ENCODE data around the gene OR4N2. TPM values are rescaled to one million over a fixed set of nuclear protein-coding genes. Genes with fewer than 3 reads are reported as not detected.

OR4N2 gene
- total and polyA plus RNA-seq, 2 experiments from 2014 or later: not detected

DNA sequence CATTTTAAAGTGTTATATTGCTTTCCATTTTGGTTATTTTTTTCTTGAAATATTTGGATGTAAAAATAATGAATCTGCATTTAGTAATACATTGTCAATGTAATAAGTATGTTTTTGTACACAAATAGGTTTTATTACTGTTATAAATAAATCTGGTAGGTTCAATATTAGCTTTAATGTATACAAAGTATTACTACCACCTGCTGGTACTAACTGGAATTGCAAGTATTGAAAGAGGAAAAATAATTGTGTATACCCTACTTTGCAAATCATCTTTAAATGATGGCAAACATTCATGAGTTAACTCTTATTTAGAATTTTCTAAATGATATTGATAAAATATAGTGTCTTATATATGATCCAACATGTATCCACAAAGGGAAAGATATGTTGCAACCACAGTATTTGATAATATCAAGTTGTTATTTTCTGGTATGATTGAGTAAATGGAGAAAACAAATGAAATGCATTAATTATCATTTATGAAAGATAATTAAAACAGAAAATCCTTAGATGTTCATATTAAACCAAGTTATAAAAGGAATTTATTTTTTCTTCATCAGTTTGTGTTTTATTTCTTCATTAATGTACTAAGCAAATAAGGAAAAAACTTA is 74.6 kb downstream of the OR4N2 start:
- no peak for TF ChIP-seq EZH2phosphoT487 (IDR thresholded peaks at IDR 0.05; ENCODE audit: insufficient read depth, low read depth)
- TF ChIP-seq EZH2 (IDR thresholded peaks at IDR 0.05; ENCODE audit: insufficient read depth, poor library complexity, severe bottlenecking): no peak
- no peak overlapping the region for H3K4me2 ChIP-seq (ENCODE audit: unreplicated experiment)
- in situ Hi-C loops (cut with MboI): no loop called here
- no peaks in the 10 kb centered on the region for H3K36me3 ChIP-seq (ENCODE audit: low read depth)
- no peak overlapping the region for H2AFZ ChIP-seq
- no peaks in the 10 kb centered on the region for H3K27me3 ChIP-seq (replicated peaks; ENCODE audit: insufficient read depth)
- no peaks in the 10 kb centered on the region for H3K4me1 ChIP-seq (ENCODE audit: insufficient read depth)
- peak; percentile 11 for DNase-seq
- no peaks in the 10 kb centered on the region for H3K79me2 ChIP-seq (ENCODE audit: insufficient read depth)
- no peaks in the 10 kb centered on the region for H3F3A ChIP-seq (ENCODE audit: insufficient read depth)
- H3K9ac ChIP-seq: no peak overlapping the region
- no peak overlapping the region for H3K4me3 ChIP-seq
- H3K9me2 ChIP-seq (ENCODE audit: insufficient read depth): no peaks in the 10 kb centered on the region
- no peak overlapping the region for H3K27ac ChIP-seq
- H3K9me3 ChIP-seq (ENCODE audit: low read depth): no peaks in the 10 kb centered on the region
- H4K20me1 ChIP-seq (ENCODE audit: insufficient read depth): no peaks in the 10 kb centered on the region

Other genes starting within 250 kb of the OR4N2 start
- not detected in 2 replicates for gene OR11H2, start 89.9 kb upstream of the OR4N2 start, total RNA-seq (2014; rRNA removed; shearing (Covaris generic))
- not detected in 2 replicates for gene OR11H2, start 89.9 kb upstream of the OR4N2 start, polyA plus RNA-seq (2016; fragmentation: Nextera tagmentation; extraction: Ambion mirVana)
- not detected in 2 replicates for gene OR4Q3, start 60.2 kb upstream of the OR4N2 start, total RNA-seq (2014; rRNA removed; shearing (Covaris generic))
- gene OR4Q3, start 60.2 kb upstream of the OR4N2 start, polyA plus RNA-seq (2016; fragmentation: Nextera tagmentation; extraction: Ambion mirVana): not detected in 2 replicates
- gene OR4M1, start 30.3 kb upstream of the OR4N2 start, total RNA-seq (2014; rRNA removed; shearing (Covaris generic)): not detected in 2 replicates
- not detected in 2 replicates for gene OR4M1, start 30.3 kb upstream of the OR4N2 start, polyA plus RNA-seq (2016; fragmentation: Nextera tagmentation; extraction: Ambion mirVana)
- not detected in 2 replicates for gene OR4K2, start 71.4 kb downstream of the OR4N2 start, total RNA-seq (2014; rRNA removed; shearing (Covaris generic))
- not detected in 2 replicates for gene OR4K2, start 71.4 kb downstream of the OR4N2 start, polyA plus RNA-seq (2016; fragmentation: Nextera tagmentation; extraction: Ambion mirVana)
- not detected in 2 replicates for gene OR4K5, start 116.8 kb downstream of the OR4N2 start, total RNA-seq (2014; rRNA removed; shearing (Covaris generic))
- gene OR4K5, start 116.8 kb downstream of the OR4N2 start, polyA plus RNA-seq (2016; fragmentation: Nextera tagmentation; extraction: Ambion mirVana): not detected in 2 replicates
- gene OR4K1, start 127.1 kb downstream of the OR4N2 start, total RNA-seq (2014; rRNA removed; shearing (Covaris generic)): not detected in 2 replicates
- not detected in 2 replicates for gene OR4K1, start 127.1 kb downstream of the OR4N2 start, polyA plus RNA-seq (2016; fragmentation: Nextera tagmentation; extraction: Ambion mirVana)
- gene OR4K15, start 171.8 kb downstream of the OR4N2 start, total RNA-seq (2014; rRNA removed; shearing (Covaris generic)): not detected in 2 replicates
- not detected in 2 replicates for gene OR4K15, start 171.8 kb downstream of the OR4N2 start, polyA plus RNA-seq (2016; fragmentation: Nextera tagmentation; extraction: Ambion mirVana)
- gene OR4Q2, start 198.4 kb downstream of the OR4N2 start, total RNA-seq (2014; rRNA removed; shearing (Covaris generic)): not detected in 2 replicates
- not detected in 2 replicates for gene OR4Q2, start 198.4 kb downstream of the OR4N2 start, polyA plus RNA-seq (2016; fragmentation: Nextera tagmentation; extraction: Ambion mirVana)
- gene OR4K14, start 215.5 kb downstream of the OR4N2 start, total RNA-seq (2014; rRNA removed; shearing (Covaris generic)): not detected in 2 replicates
- not detected in 2 replicates for gene OR4K14, start 215.5 kb downstream of the OR4N2 start, polyA plus RNA-seq (2016; fragmentation: Nextera tagmentation; extraction: Ambion mirVana)
- not detected in 2 replicates for gene OR4K13, start 232.3 kb downstream of the OR4N2 start, total RNA-seq (2014; rRNA removed; shearing (Covaris generic))
- gene OR4K13, start 232.3 kb downstream of the OR4N2 start, polyA plus RNA-seq (2016; fragmentation: Nextera tagmentation; extraction: Ambion mirVana): not detected in 2 replicates